D341Med (cell line): ENCODE measurements around the gene ZNF570.

Source experiments
- DNase-seq: peaks from one replicate; pipeline ENCODE4 v3.0.0; 2012; ENCODE audit warnings: low spot score

The ZNF570 gene

DNA sequence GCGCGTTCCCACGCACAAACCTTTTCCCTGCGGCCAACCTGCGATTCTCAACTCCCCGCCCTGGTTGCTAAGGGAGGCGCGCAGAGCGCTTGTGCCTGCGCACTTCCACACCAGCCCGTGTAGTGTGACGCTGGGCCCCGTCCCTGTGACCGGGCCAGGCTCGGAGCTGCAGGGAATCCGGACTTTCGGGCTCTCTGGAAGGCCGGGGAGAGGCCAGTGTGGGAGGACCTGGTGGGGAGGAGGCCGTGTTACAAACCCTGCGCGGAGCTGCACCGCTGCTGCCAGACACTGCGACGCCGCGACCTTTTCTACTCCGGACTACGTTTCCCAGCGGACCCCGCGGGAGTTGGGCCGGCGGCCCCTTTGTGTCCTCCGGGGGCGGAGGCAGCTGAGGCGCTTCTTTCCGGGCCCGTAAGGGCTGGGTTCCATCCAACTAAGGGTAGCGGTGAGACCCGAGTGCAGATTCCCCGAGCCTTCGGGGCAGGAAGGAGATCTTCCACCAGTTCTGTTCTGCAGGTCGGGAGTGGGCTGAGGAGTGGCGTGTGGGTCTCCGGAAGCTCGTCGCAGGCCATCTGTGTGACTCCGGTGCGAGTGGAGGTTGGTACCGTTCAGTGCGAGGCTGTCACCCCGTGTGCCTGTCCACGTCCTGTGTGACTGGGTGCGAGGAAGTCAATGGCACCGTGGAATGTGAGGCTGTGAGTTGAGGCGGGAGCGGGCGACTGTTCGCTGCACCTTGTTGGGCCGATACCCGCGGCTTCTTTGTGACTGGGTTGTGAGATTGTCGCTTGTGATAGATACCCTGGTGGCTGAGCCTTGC lies at the start of gene ZNF570:
ZNF570 (plus strand) TSS at position 396 of the 817 bp plus-strand sequence. CDS start 999 bp downstream, outside the sequence.
- DNase-seq: peak; percentile 91

DNA sequence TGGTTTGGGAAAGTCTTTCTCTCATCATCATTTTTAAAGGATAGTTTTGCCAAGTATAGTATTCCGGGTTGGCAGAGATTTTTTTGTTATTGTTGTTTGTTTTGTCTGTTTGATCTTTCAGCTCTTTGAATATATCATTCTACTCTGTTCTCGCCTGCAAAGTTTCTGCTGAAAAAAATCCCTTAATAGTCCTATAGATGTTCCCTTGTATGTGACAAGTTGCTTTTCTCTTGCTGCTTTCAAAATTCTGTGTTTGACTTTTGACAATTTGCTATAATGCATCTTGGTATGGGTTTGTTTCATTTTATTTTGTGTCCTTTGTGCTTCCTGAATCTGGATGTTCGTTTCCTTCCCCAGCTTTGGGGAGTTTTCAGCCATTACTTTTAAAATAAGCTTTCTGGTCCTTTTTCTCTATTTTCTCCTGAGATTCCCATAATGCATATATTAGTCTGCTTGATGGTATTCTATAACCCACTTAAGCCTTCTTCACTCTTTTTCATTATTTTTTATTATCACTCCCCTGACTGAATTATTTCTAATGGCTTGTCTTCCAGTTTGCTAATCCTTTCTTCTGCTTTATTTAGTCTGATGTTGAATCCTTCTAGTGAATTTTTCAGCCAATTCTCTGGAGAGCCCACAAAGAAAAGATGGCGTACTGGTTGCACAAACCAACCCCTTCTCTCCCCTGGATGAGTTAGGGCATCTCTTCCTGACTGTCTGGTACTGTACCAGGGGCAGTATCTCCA lies 16.5 kb upstream of the ZNF570 start:
- no peak for DNase-seq

DNA sequence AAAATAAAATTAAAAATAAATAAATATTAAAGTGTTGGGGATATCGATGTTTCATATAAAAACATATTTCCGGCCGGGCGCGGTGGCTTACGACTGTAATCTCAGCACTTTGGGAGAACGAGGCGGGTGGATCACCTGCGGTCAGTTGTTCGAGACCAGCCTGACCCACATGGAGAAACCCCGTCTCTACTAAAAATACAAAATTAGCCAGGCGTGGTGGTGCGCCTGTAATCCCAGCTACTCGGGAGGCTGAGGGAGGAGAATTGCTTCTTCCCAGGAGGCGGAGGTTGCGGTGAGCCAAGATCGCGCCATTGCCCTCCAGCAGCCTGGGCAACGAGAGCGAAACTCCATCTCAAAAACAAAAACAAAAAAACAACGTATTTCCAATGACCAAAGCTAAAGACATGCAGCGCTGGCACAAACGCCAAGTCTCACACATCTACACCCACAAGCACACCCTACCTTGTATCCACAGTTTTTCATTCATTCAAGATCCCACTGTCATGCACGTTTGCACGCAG lies 2.8 kb upstream of the ZNF570 start:
- DNase-seq: no peak

DNA sequence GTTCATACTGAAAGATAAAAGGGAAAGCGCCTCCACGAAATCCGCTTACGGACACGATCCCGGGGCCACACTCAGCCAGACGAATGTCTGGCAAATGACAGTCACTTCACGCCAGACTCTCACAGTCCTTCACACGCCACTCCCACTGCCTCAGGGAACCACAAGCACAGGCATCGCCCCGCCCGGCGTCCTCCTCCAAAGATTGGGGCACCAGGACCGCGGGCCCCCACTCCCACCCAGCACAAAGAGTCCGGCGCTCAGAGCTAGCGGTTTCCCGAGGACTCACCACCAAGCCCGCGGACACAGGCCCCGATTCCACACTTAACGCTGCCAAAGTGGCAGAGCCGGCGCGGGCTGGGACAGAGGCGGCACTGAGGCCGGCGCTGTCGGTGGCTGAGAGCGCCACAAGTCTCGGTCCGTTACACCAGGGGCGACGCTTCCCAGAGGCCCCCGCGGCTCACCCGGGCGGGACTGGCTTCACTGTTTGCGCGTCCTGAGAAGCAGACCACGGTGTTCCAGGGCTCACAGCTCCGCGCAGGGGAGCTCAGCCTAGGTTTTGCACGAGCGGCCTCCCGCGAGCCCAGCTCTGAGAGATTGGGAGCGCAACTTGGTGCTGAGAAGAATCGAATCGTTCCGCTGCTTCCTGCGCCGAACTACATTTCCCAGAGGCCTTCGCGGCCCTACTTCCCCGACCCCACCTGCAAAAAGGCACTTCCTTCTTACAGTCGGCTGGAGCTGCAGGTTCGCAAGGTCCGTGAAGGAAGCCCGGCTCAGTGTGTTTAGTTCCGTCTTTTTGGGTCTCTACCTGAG lies 2.2 kb upstream of the ZNF570 start, which contains the start of gene ZNF569:
ZNF569 (minus strand) TSS at position 647 of the 810 bp plus-strand sequence. CDS start 22,523 bp downstream, outside the sequence.
- DNase-seq: peak; percentile 85

- no peak for DNase-seq
These were observed 1.5 kb upstream of the ZNF570 start for GRCh38 chr19:37467608-37468090.

GRCh38 chr19:37470216-37470615 lies 1.1 kb downstream of the ZNF570 start:
- DNase-seq: no peak

GRCh38 chr19:37472165-37472564 lies 3.0 kb downstream of the ZNF570 start:
- no peak for DNase-seq

DNA sequence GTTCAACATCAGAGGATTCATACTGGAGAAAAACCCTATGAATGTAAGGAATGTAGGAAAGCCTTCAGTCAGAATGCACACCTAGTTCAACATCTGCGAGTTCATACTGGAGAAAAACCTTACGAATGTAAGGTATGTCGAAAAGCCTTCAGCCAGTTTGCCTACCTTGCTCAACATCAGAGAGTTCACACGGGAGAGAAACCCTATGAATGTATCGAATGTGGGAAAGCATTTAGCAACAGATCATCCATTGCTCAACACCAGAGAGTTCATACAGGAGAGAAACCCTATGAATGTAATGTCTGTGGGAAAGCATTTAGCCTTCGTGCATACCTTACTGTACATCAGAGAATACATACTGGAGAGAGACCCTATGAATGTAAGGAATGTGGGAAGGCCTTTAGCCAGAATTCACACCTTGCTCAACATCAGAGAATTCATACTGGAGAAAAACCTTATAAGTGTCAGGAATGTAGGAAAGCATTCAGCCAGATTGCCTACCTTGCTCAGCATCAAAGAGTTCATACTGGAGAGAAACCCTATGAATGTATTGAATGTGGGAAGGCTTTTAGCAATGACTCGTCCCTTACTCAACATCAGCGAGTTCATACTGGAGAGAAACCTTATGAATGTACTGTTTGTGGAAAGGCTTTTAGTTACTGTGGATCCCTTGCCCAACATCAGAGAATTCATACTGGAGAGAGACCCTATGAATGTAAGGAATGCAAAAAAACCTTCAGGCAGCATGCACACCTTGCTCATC lies 15.4 kb downstream of the ZNF570 start:
- no peak for DNase-seq

- no peak for DNase-seq
These were observed 23.1 kb downstream of the ZNF570 start for GRCh38 chr19:37492213-37492612.

GRCh38 chr19:37505958-37506386 lies 36.8 kb downstream of the ZNF570 start:
- DNase-seq: peak; percentile 71

DNA sequence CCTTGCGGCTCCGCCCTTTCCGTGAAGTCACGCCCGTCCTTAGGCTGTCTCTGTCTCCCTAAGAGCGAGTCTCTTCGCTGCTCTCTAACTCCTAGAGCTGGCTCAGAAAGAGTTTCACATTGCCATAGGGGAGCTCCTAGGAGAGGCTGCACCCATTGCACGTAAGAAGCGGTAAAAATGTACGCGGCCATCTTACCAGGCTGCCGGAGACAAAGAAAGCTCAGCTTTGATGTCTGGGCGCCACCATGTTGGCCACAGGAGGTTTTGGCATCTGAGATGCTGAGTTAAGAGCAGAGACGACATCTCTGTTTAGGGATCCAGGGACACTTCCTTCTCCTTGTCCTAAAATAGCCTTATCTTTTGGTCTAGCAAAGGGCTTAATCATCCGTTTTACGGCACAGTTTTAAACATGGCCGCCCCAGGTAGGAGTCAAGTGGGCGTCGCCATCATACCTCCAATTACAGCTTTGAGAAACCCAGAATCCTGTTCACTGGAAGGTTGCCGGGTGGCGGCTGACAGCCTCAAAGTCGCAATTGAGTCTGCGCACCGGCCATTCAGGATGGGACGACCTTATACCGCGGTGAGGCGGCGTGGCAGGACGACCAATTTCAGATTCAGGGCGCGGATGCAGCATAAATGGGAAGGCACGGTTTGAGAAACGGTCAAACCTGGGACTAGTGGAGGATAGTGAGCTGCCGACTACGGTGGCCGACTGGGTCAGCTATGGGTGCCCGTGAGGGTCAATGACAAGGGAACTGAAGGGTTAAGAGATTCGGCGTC lies 37.4 kb downstream of the ZNF570 start, which contains the start of gene ZNF793:
ZNF793 (plus strand) TSS at position 553 of the 780 bp plus-strand sequence. CDS start 16,501 bp downstream, outside the sequence.
- DNase-seq: peak; percentile 86

DNA sequence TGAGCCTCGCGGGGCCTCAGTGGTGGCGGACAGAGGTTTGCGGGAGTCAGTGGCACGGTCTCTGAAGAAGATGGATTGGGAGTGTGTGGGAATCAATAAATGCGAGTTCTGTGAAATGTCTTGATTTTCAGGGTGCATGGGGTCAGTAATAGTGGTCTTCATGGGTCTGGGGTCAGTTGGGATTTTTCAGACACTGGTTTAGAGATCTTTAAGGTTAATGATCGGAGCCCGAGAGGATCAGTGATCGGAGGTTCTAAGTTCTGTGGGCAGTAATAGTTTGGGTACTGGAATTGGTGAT lies 38.0 kb downstream of the ZNF570 start:
- DNase-seq: no peak

DNA sequence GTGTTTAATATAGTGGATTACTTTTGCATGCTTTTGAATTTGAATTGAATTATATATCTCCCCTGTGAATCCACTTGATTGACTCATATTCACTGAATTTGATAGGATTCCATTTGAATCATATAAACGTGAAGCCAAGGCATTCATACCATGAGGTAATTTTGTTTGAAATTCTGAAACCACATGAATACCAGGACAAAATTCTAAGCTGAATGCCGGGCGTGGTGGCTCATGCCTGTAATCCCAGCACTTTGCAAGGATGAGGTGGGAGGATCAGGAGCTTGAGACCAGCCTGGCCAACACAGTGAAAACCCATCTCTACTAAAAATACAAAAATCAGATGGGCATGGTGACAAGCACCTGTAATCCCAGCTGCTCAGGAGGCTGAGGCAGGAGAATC lies 42.0 kb downstream of the ZNF570 start:
- DNase-seq: no peak

DNA sequence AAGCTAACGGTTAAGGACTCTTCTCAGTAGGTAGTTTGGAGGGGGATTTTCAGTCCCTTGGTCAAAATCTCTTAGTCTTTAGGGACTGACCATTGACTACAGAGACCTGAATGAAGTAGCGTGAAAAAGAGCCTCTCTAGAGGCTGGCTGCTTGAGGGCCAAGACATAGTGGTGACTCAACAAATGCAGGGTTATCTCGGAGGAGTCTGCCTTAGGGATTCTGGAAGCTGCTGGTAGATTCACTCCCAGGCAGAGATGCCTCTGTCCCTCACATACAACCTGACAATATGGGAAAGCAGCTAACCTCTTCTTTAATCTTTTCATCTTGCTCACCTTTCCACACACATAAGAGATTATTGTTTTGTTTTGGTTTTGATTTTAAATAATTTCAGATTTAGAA lies 42.7 kb downstream of the ZNF570 start:
- DNase-seq: no peak

DNA sequence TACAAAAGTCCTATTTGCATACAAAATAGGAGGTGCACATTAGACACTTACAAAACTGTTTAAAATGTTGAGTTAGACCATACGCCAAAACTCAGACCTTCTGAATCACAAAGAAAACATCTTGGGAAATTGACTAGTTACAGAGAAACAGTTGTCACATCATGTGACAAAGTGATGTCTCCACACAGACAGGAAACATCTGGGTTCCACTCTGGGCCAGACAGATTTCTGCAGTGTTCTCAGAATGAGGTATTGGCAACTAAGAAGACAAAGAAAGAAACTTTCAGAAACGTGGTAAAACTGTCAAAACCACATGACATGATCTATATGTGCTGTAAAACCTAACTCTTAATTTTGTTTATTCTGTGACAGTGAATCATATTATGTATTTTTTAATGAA lies 44.2 kb downstream of the ZNF570 start:
- no peak for DNase-seq

GRCh38 chr19:37519890-37520289 lies 50.7 kb downstream of the ZNF570 start:
- DNase-seq: no peak

GRCh38 chr19:37537391-37537947 lies 68.3 kb downstream of the ZNF570 start:
- DNase-seq: no peak
